Uterus (tissue), 2 donors: Measurements from ENCODE around the gene DVL1.

Source experiments
- CTCF ChIP-seq, 4 experiments: fragments of 200-600 bp in 2 of 4; fragments of 450-650 bp in 2 of 4; sonication (generic) in 2 of 4; IDR thresholded peaks; one replicate each; pipeline ENCODE4 v1.5.1; 2016 to 2019; ENCODE audit warnings: antibody characterized with exemption in 4 of 4, mild to moderate bottlenecking in 2 of 4, moderate library complexity in 1 of 4
- POLR2A ChIP-seq, 2 donors: fragments of 450-650 bp; IDR thresholded peaks; one replicate each; pipeline ENCODE4 v1.6.1; 2016; ENCODE audit warnings: antibody characterized with exemption in 2 of 2, mild to moderate bottlenecking in 1 of 2, moderate library complexity in 1 of 2

- TF ChIP-seq CTCF (IDR thresholded peaks at IDR 0.05), result no peak
- TF ChIP-seq POLR2A (IDR thresholded peaks at IDR 0.05), result no peak
Measured at GRCh38 chr1:1295154-1295923, 53.9 kb downstream of the DVL1 start.
